ENCODE measurements around the gene MPIG6B.
A peak's percentile ranks its signal among the peaks of the same experiment; 100 is the strongest.

MPIG6B gene, protein sequence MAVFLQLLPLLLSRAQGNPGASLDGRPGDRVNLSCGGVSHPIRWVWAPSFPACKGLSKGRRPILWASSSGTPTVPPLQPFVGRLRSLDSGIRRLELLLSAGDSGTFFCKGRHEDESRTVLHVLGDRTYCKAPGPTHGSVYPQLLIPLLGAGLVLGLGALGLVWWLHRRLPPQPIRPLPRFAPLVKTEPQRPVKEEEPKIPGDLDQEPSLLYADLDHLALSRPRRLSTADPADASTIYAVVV

DNA sequence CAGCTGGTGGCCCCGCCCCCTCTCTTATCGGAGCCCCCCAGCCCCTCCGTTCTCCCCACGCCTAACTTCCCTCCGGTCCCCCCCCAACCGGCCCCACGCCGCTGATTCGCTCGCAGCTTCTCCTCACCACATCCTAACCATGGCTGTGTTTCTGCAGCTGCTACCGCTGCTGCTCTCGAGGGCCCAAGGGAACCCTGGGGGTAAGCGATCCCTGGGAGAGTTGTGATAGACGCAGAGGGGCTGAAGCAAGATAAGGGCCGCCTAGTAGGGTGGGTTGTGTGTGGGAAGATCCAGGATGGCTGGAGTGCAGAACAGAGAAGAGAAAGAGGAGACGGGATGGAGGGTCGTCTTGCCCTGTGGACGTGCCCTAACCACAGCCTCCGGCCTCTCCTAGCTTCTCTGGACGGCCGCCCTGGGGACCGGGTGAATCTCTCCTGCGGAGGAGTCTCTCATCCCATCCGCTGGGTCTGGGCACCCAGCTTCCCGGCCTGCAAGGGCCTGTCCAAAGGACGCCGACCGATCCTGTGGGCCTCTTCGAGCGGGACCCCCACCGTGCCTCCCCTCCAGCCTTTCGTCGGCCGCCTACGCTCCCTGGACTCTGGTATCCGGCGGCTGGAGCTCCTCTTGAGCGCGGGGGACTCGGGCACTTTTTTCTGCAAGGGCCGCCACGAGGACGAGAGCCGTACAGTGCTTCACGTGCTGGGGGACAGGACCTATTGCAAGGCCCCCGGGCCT, at the start of gene MPIG6B:
TSS of gene MPIG6B (plus strand) at position 129 of the 735 bp plus-strand sequence. CDS start at position 140, 11 bp downstream.
- no peak for DNase-seq (ENCODE audit: low read depth in 4 of 4, low spot score in 1 of 4)

DNA sequence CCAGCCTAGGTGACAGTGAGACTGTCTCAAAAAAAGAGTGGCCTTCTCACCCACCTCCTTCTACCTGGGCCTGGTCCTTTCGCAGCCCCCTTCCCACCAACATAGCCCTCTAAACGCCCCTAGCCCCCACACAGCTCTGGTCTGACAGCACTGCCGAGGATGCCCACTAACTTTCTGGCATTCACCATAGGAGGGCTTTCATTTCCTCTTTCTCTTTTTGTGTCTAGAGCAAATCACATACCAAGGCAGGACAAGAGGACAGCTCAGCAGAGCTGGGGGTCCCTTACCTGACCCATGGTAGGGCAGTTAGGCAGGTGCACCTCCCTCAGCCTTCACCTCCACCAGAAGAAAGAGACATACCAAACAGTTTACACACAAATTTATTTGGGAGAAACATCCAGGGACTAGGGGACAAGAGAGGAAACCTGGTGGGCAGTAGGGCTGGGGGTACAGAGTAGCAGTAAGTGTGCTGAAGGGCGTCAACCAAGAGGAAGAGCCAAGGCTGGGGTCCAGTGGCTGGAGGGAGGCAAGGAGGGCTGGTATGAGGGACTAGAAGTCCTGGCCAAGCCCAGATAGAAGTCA, 46.8 kb upstream of the MPIG6B start:
- DNase-seq (ENCODE audit: low read depth in 4 of 4, low spot score in 1 of 4) = no peak

DNA sequence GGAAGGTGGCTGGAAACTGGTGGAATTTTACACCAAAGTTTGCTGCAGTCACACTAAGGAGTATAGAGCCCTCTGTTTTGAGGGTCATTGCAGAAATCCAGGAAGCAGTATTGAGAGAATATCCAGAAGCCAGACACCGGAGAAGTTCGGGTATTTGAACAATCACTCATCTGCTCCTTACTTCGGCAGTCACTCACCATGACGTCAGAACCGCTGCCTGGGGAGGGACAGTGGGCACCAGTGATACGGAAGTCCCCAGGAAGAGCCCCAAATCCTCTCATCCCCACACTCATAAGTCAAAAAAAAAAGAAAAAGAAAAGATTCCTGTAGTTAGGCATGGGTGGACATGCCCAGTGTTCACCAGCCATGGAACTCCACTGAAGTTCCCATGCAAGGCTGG, 46.3 kb upstream of the MPIG6B start:
- DNase-seq (ENCODE audit: low read depth in 4 of 4, low spot score in 1 of 4) = no peak

DNA sequence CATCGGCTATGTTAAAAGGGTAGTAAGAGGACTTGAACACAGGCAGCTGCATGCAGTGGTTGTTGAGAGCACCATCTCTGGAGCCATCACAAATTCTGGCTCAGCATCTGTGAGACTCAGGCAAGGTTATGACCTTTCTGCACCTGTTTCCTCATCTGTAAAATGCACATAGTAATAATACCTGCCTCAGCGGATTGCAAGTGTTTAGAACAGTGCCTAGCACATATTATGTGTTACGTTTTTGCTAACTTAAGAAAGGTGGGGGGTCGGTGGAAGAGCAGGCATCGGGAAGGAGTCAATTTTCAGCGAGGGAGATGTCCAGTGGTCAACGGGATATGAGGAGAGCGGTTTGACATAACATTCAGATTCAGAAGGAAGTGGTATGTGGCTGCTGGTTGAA, 45.2 kb upstream of the MPIG6B start:
- DNase-seq (ENCODE audit: low read depth in 4 of 4, low spot score in 1 of 4) = no peak

DNA sequence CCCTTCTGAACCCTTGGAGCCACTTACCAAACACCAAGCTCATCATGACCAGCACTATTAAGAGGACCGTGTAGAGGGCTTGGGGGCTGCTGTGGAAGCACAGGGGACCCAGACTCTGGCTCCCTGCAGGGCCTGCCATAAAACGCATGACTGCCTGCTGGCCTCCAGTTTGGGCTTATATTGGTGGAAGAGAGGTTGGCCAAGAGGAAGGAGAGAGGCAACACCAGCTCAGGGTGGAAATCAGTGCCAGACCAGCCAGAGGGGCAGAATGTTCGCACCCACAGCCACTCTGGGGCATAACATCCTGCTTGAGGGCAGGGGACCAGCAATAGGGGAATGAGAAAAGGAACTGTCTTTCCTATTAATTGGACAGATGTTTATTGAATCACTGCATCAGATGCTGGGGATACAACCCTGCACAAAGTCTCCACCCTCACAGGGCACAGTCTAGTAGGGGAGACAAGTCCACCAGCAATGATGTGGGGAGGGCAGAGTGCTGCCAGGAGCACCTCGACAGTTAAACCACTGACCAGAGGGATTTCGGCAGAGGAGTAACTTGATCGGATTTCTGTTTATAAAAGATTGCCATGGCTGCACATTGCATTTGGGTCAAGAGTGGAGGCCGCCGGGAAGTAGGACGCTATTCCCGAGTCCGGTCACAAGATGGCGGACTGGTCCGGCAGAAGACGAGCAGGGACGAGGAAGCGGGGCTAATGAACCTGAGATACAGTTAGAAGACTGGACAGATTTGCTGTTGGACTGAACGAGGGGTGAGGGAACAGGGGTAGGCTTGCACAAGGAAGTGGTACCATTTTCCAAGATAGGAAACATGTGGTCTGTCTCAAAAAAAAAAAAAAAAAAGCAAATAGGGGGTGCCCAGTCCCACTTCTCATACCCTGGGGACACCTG, 42.7 kb upstream of the MPIG6B start, which contains the start of gene LY6G5C:
TSS of gene LY6G5C (minus strand) at position 842 of the 909 bp plus-strand sequence. CDS start at position 148, 694 bp downstream.
- peak in 2 of 4 experiments; percentile 43 for DNase-seq (ENCODE audit: low read depth in 4 of 4, low spot score in 1 of 4)

DNA sequence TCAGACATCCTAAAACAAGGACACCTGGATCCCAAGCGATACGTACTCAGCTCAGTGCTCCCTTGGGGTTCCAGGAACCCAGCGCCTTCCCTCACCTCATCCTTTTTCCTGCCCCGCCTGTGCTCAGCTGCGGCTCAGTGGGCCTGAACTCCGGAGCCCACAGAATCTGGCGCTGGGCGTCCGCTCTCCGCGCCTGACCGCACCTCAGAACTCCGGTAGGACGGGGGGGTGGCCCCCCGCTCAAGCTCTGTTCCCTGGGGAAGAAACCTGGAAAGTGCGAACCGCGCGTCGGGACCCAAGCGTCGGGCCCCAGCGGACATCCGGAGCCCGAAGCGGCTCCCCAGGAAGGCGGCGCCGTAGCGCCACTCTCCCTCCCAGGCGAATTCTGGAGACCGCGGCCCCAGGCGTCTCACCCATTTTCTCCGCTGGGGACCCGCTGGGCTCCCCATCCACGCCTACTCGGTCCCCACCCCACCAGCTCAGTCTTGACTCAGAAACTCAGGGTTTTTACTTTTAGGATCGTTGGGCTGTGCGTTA, 42.0 kb upstream of the MPIG6B start:
- no peak for DNase-seq (ENCODE audit: low read depth in 4 of 4, low spot score in 1 of 4)

DNA sequence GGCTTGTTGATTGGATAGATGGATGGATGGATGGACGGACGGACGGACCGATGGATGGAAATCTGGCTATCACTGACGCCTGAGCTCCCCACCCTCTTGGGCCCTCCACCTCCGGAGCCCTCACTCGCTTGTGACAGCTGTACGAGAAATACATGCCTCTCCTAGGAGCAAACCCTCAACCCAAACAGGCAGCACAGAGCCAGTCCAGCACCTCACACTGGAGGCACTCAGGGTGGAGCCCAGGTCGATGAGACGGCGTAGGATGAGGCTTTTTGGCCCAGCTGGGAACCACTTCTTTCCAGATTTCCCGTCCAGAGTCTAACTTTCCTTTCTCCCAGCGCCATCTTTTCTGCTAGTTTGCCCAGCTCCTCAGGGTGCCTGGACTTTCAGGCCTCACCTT, 39.6 kb upstream of the MPIG6B start:
- no peak for DNase-seq (ENCODE audit: low read depth in 4 of 4, low spot score in 1 of 4)

DNA sequence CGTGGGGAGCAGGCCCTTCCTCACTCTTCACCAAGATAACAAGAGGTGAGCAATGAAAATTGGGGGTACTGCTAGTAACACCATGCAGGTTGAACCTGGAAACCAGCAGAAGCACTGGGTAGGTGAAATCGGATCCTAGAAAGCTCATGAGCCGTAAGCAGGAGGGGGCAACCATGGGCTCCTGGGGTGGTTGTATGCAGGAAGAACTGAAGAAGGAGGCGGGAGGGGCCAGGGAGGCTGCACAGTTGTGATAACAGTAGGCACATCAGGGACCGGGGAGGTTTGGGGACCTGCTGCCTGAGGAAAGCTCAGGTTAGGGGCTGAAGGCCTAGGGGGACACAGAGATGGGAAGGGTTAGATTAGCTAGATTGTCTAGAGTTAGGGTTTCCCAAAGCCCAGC, 36.7 kb upstream of the MPIG6B start:
- no peak for DNase-seq (ENCODE audit: low read depth in 4 of 4, low spot score in 1 of 4)

DNA sequence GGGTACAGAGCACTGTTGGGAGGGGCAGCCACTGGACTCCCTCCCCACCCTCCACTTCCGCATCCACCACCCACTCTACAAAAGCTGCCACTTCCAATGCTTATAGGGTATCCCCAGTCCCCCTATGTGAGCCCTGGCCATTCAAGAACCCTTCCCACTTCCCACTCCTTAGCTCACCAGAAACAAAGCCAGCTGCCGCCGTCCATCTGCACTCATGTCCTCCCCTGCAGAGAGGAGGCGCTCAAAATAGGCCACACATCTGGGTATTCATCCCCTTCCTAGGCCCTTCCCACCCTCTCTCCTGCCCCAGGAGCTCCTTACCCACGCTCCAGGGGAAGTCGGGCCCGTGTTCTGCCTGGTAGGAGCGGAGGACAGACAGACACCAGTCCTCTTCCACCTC, 35.9 kb upstream of the MPIG6B start:
- no peak for DNase-seq (ENCODE audit: low read depth in 4 of 4, low spot score in 1 of 4)

DNA sequence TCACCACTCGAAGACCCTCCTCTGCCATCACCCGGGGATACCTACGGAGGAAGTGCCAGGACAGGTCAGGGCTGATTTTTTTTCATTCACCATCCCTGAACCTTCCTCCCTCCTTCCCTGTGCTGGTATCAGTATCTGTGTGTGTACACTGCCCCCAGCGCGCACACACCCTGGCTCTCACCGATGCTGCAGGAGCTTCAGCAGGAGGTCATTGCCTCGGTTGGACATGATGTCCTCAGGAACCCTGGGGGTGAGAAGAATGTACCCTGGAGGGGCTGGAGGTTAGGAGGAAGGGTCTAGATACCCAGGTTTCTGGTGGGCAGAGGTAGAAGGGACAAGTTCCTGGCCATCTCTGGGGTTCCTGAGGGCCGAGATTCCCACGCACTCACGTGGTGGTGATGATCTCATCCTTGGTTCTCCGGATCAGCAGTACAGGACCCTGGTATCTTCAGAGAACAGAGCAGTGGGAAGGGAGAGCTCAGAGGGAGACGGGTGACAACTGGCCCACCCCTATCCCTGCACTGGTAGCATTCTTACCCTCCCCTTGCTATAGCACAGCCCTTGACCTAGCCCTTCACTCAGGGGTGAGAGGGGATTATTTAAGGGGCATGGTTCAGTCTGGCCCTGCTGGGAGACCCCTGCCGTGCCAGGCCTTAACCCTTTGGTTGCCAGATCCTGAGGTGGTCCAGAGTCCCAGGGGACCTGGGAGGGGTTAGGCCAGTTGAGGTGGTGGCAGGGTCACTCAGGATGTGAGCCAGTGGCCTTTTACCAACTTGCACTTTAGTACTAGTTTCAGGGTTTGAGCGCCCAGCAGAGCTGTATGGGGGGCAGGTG, 35.1 kb upstream of the MPIG6B start:
- DNase-seq (ENCODE audit: low read depth in 4 of 4, low spot score in 1 of 4) = no peak

DNA sequence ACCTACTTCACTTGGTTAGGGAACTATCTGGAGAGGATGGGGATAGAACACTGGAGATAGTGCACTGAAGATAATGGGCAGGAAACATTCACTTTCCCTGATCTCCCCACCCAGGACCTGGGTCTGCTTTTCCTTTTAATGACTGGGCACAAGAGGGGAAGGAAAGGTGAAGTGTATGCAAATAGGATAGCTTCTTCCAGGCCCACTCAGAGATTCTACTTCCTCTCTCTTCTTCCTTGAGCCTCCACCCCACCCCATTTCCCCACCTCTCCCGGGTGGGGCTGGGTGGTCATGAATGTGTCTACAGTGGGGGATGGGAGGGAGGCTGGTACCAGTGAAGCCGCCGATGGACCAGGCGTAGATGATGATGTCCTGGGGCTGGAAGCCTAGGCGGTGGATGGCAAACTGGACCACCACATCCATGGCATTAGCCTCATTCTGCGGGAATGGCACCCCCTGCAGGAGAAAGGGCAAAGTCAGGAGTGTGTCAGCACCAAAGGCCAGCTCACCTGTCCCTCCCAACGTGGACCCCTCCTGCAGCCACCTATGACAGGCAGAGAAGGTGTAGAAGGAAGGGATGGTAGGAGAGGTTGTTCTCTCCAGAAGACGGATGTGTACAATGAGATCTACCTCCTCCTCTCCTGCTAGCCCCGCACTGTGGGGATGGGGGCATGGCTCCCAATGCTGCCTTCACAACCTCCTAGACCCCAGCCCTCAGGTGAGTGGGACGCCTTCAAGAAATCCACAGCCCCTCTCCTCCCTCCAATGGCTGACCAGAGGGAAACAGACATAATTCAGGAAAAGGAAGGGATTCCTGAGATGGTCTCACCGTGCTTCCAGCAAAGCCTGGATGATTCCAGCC, 33.7 kb upstream of the MPIG6B start:
- DNase-seq (ENCODE audit: low read depth in 4 of 4, low spot score in 1 of 4) = no peak

DNA sequence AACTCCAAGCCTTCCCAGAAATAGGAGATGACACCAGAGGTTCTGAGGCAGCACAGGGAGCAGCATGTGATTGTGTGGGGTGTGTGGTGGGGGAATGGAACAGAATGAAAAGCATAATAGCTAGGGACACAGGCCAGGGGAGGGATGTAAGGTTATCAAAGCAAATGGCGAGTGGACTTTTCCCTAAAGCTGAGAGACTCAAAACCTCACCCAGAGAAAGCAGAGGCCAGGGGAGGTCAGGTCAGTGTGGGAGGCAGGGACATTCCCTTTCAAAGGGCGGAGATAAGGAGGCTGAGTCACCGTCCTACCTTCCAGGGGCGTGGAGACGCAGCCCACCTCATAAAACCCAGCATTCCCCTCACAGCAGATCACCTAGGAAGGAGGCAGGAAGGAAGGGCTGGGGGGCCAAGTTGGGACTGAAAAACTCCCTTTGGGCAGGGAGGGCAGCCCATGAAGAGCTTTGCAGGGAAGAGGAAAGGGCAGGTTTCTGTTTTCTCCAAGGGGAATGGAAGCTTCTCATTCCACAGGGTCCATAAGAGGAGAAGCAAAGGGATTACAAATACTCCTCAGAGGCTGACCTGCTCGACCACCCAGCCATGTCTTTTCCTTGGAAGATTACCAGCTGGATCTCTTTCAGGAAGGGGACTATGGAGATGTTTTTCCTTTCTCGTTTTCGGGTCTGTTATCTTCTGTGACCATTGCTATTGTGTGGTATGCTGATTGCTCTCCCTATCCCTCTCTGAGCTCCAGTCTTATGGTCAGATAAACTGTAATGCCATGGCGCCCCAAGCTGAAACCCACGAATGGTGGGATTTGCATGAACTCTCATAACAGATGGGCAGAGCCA, 32.7 kb upstream of the MPIG6B start:
- no peak for DNase-seq (ENCODE audit: low read depth in 4 of 4, low spot score in 1 of 4)

DNA sequence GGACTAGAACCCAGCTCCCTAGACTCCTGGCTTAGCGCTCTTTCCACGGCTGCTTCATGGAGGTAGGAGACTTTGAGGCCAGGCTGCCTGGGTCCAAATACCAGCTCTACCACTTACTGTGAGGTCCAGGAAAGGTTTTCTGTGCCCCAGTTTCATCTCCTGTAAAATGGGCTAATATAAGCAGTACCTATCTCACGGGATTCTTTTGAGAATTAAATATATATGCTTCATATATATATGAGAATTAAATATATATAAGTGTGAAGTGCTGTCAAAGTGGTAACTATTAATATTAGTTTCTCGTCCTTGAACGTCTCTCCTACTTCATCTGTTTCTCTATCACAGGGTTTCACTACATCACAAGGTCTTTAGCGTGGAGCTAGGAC, 32.1 kb upstream of the MPIG6B start:
- DNase-seq (ENCODE audit: low read depth in 4 of 4, low spot score in 1 of 4) = no peak

DNA sequence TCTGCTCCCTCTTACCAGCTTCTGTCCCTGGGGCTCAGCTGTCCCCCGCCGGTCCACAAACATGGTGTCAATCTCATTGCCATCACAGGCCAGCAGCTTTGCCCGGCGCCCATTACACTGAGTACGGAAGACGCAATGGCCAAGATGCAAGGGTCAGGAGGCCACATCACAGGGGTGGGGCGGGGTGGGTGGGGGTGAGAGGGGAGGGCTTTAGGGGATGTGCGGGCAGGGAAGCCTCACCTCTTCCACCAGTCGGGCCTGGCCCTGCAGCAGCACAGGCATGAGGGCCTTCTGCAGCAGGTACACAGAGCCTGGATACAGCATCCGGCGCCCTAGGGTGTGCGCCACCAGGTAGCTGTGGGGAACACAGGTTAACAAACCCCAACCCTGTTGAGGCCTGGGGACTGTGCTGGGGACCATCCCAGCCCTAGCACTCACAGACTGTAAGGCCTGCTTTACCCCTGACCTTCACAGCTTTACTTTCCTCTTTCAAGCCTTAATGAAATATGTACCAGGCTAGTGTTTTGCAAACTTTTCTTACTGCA, 31.5 kb upstream of the MPIG6B start:
- DNase-seq (ENCODE audit: low read depth in 4 of 4, low spot score in 1 of 4) = no peak

DNA sequence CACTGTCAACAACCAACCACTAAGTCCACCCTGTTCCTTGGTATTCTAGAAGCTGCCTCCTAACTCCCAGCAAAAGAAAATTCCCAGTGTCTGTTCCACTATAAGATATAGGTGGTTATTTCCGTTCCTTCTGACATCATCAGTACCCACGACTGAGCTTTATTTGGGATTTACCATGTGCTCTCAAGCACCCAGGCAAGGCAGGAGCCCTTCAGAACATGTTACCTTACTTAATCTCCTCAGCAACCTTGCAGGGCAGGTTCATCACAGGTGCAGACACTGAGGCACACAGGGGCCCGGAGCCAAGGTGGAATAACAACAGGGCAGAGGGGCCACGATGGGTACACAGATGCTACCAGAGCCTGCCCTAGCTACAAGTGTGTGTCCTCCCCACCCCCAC, 30.8 kb upstream of the MPIG6B start:
- no peak for DNase-seq (ENCODE audit: low read depth in 4 of 4, low spot score in 1 of 4)

DNA sequence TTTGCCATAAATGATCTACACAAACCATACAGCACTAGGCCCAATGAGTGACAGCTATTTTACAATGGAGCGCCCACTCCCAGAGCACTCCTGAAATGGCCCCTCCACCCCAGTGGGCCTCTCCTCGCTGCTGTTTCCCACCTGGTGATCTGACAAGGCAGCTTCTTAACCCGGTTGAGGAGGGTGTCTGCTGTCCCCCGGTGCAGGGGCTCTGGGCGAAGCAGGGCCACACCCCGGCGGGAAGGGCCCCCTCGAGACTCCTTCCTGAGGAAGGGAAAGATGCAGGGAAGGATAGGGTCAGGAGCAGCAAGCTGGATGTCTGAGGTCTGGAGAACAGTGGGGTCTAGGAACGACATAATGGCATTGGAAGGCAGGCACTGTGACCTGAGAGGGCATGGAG, 30.3 kb upstream of the MPIG6B start:
- DNase-seq (ENCODE audit: low read depth in 4 of 4, low spot score in 1 of 4) = no peak

DNA sequence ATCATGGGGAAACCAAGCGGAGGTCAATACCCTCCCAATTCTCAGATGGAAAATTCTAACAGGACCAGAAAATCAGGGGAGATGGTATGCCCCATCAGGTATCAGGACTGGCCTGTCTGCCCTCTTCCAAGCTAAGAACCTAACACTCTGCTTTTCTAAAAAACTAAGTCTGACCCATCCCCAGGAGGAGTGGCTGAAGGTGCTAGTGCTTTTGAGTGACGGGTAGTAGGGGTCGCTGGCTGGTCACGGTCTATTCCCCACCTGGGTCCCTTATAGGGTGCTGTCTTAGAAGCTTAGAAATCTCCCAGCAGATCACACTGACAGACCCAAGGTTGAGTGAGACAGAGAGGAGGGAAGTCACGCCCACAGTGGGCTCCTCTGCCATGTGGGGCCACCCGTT, 29.6 kb upstream of the MPIG6B start:
- no peak for DNase-seq (ENCODE audit: low read depth in 4 of 4, low spot score in 1 of 4)

DNA sequence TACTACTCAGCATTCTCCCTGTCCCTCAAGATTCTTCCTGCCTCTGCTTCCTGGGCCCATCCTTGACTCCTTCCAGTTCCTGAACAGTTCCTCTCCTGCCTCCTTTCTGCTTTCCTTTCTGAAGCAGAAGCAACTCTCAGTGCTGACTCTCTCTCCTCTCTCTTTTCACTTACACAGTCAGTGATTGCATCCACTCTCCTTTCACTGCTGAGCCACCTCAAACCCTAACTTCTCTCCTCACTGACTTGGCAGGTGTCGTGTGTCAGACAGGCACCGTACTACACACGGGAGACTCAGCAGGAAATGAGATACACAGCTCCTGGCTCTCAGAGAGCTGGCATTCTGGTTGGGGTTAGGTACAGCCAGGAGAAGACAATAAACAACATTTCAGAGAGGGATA, 25.6 kb upstream of the MPIG6B start:
- DNase-seq (ENCODE audit: low read depth in 4 of 4, low spot score in 1 of 4) = no peak

Measured in stimulated activated CD4-positive, alpha-beta T cell treated with anti-CD3 and anti-CD28 coated beads, Interleukin-1b, Interleukin-23, amount 100 ng/mL, for 24 hours (primary cell).